ENCODE data around the gene MTR. TPM values are rescaled to one million over a fixed set of nuclear protein-coding genes. Genes with fewer than 3 reads are reported as not detected.

Gene MTR
- total and polyA plus RNA-seq, 2 donors (not counting 1 experiment from before 2014, with no cell fraction given): 9.9 to 49.1 TPM

- Histone ChIP-seq H4K20me1 (ENCODE audit: control insufficient read depth, insufficient read depth, low read length, poor library complexity, severe bottlenecking) (no peaks in the 10 kb centered on the region), H3K79me2 (ENCODE audit: control insufficient read depth, insufficient read depth, low read length) (no peaks in the 10 kb centered on the region), H3K4me1 (ENCODE audit: control insufficient read depth in 2 of 2, insufficient read depth in 2 of 2, low read length in 2 of 2) (no peaks in the 10 kb centered on the region), H3K4me2 (replicated peaks; ENCODE audit: low read depth, low read length, poor library complexity, severe bottlenecking) (no peak overlapping the region), H3K36me3 (replicated peaks in 1 of 2; ENCODE audit: control extremely low read depth in 1 of 2, control insufficient read depth in 1 of 2, extremely low read depth in 1 of 2, insufficient read depth in 2 of 2, low read length in 1 of 2) (no peaks in the 10 kb centered on the region), H2AFZ (ENCODE audit: insufficient read depth, low read depth, low read length, poor library complexity, severe bottlenecking) (no peak overlapping the region), H3K4me3 (ENCODE audit: control extremely low read depth in 1 of 5, extremely low read depth in 1 of 5, insufficient read depth in 1 of 5, low read depth in 2 of 5, low read length in 4 of 5) (no peak overlapping the region), H3K27me3 (replicated peaks in 1 of 4; ENCODE audit: control extremely low read depth in 1 of 4, control insufficient read depth in 3 of 4, insufficient read depth in 4 of 4, low read length in 3 of 4) (peaks cover 0 to 7% (median 2%) of the 10 kb centered on the region in 4 experiments), H3K9ac (ENCODE audit: low read length) (no peak overlapping the region), H3K9me3 (ENCODE audit: control extremely low read depth in 1 of 3, control insufficient read depth in 2 of 3, insufficient read depth in 1 of 3, low read length in 2 of 3) (no peaks in the 10 kb centered on the region), H3K27ac (ENCODE audit: low read length in 2 of 2) (no peak overlapping the region)
- Mint-ChIP-seq H3K27me3 (peaks cover 14% of the 10 kb centered on the region), H3K4me1 (no peaks in the 10 kb centered on the region), H3K4me3 (no peak overlapping the region), H3K27ac (no peak overlapping the region), H3K9me3 (ENCODE audit: insufficient read depth) (no peaks in the 10 kb centered on the region)
- CTCF ChIA-PET: interaction anchor here (1.0 kb wide), 1 partner anchor 11 kb away, joined by 3 read pairs; no protein-coding TSS in a partner anchor
- DNase-seq (no peak), ATAC-seq (ENCODE audit: low read depth) (no peak)
- WGBS (ENCODE audit: insufficient coverage): 87% methylated on average over 3 of the region's 6 CpGs
- POLR2A ChIA-PET: no interaction called here
- intact Hi-C loops (cut with micrococcal nuclease): no loop called here
- TF ChIP-seq EZH2 (IDR thresholded peaks at IDR 0.05; ENCODE audit: borderline replicate concordance, insufficient read depth, low read depth, low read length, poor library complexity, severe bottlenecking): no peak
- TF ChIP-seq, protein P1, sequence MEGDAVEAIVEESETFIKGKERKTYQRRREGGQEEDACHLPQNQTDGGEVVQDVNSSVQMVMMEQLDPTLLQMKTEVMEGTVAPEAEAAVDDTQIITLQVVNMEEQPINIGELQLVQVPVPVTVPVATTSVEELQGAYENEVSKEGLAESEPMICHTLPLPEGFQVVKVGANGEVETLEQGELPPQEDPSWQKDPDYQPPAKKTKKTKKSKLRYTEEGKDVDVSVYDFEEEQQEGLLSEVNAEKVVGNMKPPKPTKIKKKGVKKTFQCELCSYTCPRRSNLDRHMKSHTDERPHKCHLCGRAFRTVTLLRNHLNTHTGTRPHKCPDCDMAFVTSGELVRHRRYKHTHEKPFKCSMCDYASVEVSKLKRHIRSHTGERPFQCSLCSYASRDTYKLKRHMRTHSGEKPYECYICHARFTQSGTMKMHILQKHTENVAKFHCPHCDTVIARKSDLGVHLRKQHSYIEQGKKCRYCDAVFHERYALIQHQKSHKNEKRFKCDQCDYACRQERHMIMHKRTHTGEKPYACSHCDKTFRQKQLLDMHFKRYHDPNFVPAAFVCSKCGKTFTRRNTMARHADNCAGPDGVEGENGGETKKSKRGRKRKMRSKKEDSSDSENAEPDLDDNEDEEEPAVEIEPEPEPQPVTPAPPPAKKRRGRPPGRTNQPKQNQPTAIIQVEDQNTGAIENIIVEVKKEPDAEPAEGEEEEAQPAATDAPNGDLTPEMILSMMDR (IDR thresholded peaks at IDR 0.05): no peak
Observed at GRCh38 chr1:236765831-236766230, 29.3 kb upstream of the MTR start.

DNA sequence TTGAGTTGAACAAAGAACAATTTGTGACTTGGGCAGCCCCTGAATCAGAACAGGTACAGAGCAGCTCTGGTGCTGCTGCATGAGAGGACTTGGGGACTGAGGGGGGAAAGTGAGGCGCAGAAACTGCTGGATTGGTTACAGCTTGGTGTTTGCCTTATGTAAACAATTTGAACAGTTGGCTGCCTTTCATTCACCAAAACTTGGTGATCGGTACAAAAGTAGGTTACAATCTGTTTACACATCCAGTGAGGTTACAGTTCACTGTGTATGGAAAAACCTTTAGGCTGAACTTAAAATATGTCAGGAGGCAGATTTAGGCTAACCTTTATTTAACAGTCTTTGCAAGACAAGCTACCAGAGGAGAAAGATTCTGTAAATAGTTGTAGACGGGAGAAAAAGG lies 28.6 kb upstream of the MTR start:
- CTCF ChIA-PET: no interaction called here
- ATAC-seq (ENCODE audit: low read depth) (no peak), DNase-seq (no peak)
- intact Hi-C loops (cut with micrococcal nuclease): no loop called here
- Histone ChIP-seq H3K9me3 (ENCODE audit: control extremely low read depth in 1 of 3, control insufficient read depth in 2 of 3, insufficient read depth in 1 of 3, low read length in 2 of 3) (no peaks in the 10 kb centered on the region), H3K4me2 (replicated peaks; ENCODE audit: low read depth, low read length, poor library complexity, severe bottlenecking) (no peak overlapping the region), H3K79me2 (ENCODE audit: control insufficient read depth, insufficient read depth, low read length) (no peaks in the 10 kb centered on the region), H2AFZ (ENCODE audit: insufficient read depth, low read depth, low read length, poor library complexity, severe bottlenecking) (no peak overlapping the region), H3K36me3 (replicated peaks in 1 of 2; ENCODE audit: control extremely low read depth in 1 of 2, control insufficient read depth in 1 of 2, extremely low read depth in 1 of 2, insufficient read depth in 2 of 2, low read length in 1 of 2) (no peaks in the 10 kb centered on the region), H3K27me3 (replicated peaks in 1 of 4; ENCODE audit: control extremely low read depth in 1 of 4, control insufficient read depth in 3 of 4, insufficient read depth in 4 of 4, low read length in 3 of 4) (peaks cover 0 to 7% (median 2%) of the 10 kb centered on the region in 4 experiments), H3K9ac (ENCODE audit: low read length) (no peak overlapping the region), H4K20me1 (ENCODE audit: control insufficient read depth, insufficient read depth, low read length, poor library complexity, severe bottlenecking) (no peaks in the 10 kb centered on the region), H3K4me3 (ENCODE audit: control extremely low read depth in 1 of 5, extremely low read depth in 1 of 5, insufficient read depth in 1 of 5, low read depth in 2 of 5, low read length in 4 of 5) (no peak overlapping the region), H3K4me1 (ENCODE audit: control insufficient read depth in 2 of 2, insufficient read depth in 2 of 2, low read length in 2 of 2) (no peaks in the 10 kb centered on the region), H3K27ac (ENCODE audit: low read length in 2 of 2) (no peak overlapping the region)
- TF ChIP-seq, protein P1 (IDR thresholded peaks at IDR 0.05): no peak
- TF ChIP-seq EZH2 (IDR thresholded peaks at IDR 0.05; ENCODE audit: borderline replicate concordance, insufficient read depth, low read depth, low read length, poor library complexity, severe bottlenecking): no peak
- peaks cover 16% of the 10 kb centered on the region for H3K27me3 Mint-ChIP-seq
- POLR2A ChIA-PET: no interaction called here
- no peak overlapping the region for H3K27ac Mint-ChIP-seq
- WGBS (ENCODE audit: insufficient coverage): 100% methylated on average over 1 of the region's 3 CpGs
- no peaks in the 10 kb centered on the region for H3K4me1 Mint-ChIP-seq
- no peaks in the 10 kb centered on the region for H3K9me3 Mint-ChIP-seq (ENCODE audit: insufficient read depth)
- H3K4me3 Mint-ChIP-seq: no peak overlapping the region
